HG03025 (cell line): Measurements from ENCODE around the gene CNIH3.

Experiments
- ATAC-seq: cut with Tn5 transposase; IDR thresholded peaks from one replicate; pipeline ENCODE4 v1.9.1; 2021; ENCODE audit warnings: mild to moderate bottlenecking, moderate library complexity; ENCODE audit not compliant: unreplicated experiment, low FRiP score

CNIH3 gene

GRCh38 chr1:224640587-224640986 is 24.5 kb downstream of the CNIH3 start:
- no peak for ATAC-seq

GRCh38 chr1:224641030-224641429 is 24.9 kb downstream of the CNIH3 start:
- no peak for ATAC-seq

GRCh38 chr1:224643653-224644052 is 27.5 kb downstream of the CNIH3 start:
- no peak for ATAC-seq

- no peak for ATAC-seq
Observed at GRCh38 chr1:224644553-224645154, 28.5 kb downstream of the CNIH3 start.

- ATAC-seq, result no peak
Observed at GRCh38 chr1:224647449-224647848, 31.3 kb downstream of the CNIH3 start.

- ATAC-seq, result no peak
Observed at GRCh38 chr1:224650290-224650689, 34.2 kb downstream of the CNIH3 start.

- ATAC-seq, result no peak
Observed at GRCh38 chr1:224651188-224651587, 35.1 kb downstream of the CNIH3 start.

- no peak for ATAC-seq
Observed at GRCh38 chr1:224656392-224656791, 40.3 kb downstream of the CNIH3 start.

- ATAC-seq, result no peak
Observed at GRCh38 chr1:224660074-224660473, 44.0 kb downstream of the CNIH3 start.

GRCh38 chr1:224662870-224663269 is 46.8 kb downstream of the CNIH3 start:
- ATAC-seq, result no peak

GRCh38 chr1:224665016-224665415 is 48.9 kb downstream of the CNIH3 start:
- no peak for ATAC-seq

GRCh38 chr1:224666078-224666477 is 50.0 kb downstream of the CNIH3 start:
- no peak for ATAC-seq

- ATAC-seq, result no peak
Observed at GRCh38 chr1:224666913-224667312, 50.8 kb downstream of the CNIH3 start.

- no peak for ATAC-seq
Observed at GRCh38 chr1:224668984-224669383, 52.9 kb downstream of the CNIH3 start.

GRCh38 chr1:224669403-224669802 is 53.3 kb downstream of the CNIH3 start:
- ATAC-seq, result no peak

GRCh38 chr1:224670506-224670905 is 54.4 kb downstream of the CNIH3 start:
- ATAC-seq, result no peak

- ATAC-seq, result no peak
Observed at GRCh38 chr1:224671076-224671475, 55.0 kb downstream of the CNIH3 start.

GRCh38 chr1:224673141-224673540 is 57.0 kb downstream of the CNIH3 start:
- no peak for ATAC-seq

- no peak for ATAC-seq
Observed at GRCh38 chr1:224675590-224675989, 59.5 kb downstream of the CNIH3 start.

- ATAC-seq, result no peak
Observed at GRCh38 chr1:224676551-224676950, 60.4 kb downstream of the CNIH3 start.

- ATAC-seq, result no peak
Observed at GRCh38 chr1:224678168-224678567, 62.1 kb downstream of the CNIH3 start.

- no peak for ATAC-seq
Observed at GRCh38 chr1:224679606-224680005, 63.5 kb downstream of the CNIH3 start.

- ATAC-seq, result no peak
Observed at GRCh38 chr1:224681816-224682215, 65.7 kb downstream of the CNIH3 start.
